ENCODE data around the gene SYCE3.

Gene SYCE3

DNA sequence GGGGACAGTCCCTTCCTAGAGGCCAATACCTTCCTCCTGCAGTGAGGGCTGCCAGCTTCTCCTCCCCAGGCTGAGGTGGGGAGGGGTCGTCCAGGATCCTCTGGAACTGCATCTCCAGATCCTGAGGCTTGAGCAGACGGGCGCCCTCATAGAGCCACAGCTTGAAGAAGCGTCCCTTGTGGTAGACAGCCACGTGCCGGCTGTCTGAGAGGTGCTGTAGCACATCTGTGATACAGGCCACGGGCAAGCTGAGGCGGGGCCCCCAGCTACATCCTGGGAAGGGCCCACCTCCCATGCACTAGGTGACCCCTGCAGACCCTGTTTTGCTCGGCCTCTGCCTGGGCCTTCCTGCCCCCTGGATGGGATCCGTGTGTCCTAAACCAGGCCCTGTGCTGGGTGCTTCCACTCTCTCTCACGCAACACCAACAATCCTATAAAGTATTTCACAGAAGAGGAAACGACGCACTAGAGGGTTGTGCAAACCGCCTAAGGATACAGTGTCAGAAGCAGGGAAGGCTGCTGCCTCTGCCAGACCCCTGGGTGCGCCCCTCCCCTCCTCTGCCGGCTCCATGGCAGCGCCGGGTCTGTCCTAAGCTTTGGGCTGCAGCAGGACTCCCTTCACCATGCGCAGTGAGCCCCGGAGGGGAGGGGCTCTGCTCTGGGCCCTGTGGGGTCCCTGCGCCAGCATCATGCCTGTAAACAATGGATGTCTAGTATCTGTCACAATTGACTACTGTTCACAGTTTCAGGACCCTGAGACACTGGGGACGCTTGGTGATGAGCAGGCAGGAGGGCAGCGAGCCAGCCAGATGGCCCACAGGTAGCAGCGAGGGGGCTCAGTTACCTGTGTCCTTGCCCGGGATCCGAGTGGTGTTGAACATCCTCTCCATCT lies 11.0 kb upstream of the SYCE3 start:
- H3K27ac ChIP-seq: no peak overlapping the region
- TF ChIP-seq, protein P1, sequence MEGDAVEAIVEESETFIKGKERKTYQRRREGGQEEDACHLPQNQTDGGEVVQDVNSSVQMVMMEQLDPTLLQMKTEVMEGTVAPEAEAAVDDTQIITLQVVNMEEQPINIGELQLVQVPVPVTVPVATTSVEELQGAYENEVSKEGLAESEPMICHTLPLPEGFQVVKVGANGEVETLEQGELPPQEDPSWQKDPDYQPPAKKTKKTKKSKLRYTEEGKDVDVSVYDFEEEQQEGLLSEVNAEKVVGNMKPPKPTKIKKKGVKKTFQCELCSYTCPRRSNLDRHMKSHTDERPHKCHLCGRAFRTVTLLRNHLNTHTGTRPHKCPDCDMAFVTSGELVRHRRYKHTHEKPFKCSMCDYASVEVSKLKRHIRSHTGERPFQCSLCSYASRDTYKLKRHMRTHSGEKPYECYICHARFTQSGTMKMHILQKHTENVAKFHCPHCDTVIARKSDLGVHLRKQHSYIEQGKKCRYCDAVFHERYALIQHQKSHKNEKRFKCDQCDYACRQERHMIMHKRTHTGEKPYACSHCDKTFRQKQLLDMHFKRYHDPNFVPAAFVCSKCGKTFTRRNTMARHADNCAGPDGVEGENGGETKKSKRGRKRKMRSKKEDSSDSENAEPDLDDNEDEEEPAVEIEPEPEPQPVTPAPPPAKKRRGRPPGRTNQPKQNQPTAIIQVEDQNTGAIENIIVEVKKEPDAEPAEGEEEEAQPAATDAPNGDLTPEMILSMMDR (IDR thresholded peaks at IDR 0.05): no peak
- no peak for TF ChIP-seq ZFX (IDR thresholded peaks at IDR 0.05; ENCODE audit: borderline replicate concordance)

DNA sequence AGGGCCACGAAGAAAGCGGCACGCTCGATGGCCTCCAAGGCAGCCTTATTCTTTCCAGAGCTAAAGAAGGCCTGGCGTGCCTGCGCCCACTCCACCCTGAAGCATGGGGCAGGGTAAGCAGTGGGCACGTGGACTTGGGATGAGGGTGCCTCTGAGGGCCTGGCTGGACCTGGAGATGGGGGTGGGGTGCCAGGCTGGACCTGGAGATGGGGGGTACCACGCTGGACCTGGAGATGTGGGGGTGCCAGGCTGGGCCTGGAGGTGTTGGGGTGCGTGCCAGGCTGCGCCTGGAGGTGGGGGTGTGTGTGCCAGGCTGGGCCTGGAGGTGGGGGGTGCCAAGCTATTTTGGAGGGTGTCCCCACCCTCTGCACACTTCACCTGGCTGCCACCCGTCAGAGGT lies 10.2 kb upstream of the SYCE3 start:
- no peak for TF ChIP-seq ZFX (IDR thresholded peaks at IDR 0.05; ENCODE audit: borderline replicate concordance)
- no peak overlapping the region for H3K27ac ChIP-seq

DNA sequence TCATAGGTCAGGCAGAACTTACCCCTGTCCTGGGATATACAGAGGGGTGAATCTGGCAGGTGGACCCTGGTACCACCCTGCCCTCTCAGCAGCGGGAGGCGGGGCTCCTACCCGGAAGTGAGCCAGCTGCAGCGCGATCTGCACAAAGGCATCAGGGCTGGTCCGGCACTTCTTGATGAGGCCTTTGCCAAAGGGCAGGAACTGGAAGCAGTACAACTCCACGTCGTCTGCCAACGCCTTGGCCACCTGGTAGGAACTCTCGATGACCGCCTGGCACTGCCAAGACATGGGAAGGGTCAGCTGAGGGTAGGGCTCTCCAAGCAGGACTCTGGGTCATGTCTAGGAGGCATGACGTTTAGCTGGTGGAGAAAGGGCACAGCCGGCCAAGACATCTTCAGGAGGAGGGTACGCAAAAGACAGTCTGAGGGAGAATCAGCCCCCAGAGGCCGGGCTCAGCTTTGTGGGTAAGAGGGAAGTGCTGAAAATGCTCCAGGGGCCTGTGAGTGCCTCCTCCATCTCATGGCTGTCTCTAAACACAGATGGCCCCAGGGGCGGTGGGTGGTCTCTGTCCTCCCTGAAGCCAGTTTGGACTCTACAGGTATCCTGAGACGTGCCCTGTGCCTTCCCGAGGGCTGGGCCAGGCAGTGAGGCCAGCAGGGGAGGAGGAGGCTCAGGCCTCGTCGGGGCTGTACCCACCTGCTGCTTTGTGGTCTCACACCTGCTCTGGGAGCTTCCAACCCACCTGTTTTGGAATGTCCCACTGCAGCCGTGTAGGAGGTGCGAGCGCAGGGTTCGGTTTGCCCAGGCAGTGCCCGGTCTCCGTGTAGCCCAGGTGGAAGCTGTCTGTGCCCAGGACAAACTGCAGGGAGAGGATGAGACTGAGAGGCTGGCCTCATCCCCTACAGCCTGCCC lies 8.8 kb upstream of the SYCE3 start:
- no peak for TF ChIP-seq ZFX (IDR thresholded peaks at IDR 0.05; ENCODE audit: borderline replicate concordance)
- TF ChIP-seq, protein P1 (IDR thresholded peaks at IDR 0.05): no peak
- no peak overlapping the region for H3K27ac ChIP-seq

DNA sequence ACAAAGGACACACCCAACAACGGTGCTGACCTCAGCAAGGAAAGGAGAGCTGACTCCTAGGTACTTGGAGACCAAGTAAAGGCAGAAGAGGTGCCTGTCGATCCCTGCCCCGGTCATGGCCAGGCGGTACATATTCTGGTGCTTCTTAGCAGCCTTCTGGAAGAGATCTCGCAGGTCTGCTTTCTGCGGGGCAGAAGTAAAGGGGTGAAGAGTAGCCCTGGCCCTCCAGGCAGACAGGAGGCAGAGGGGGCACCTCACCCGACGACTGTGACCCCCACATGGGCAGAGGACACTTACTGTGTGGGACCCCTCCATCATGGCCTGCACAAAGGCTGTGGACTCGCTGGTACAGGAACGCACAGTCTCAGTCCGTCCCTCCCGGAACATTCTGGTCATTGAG lies 8.1 kb upstream of the SYCE3 start:
- H3K27ac ChIP-seq: no peak overlapping the region
- no peak for TF ChIP-seq ZFX (IDR thresholded peaks at IDR 0.05; ENCODE audit: borderline replicate concordance)
- TF ChIP-seq, protein P1 (IDR thresholded peaks at IDR 0.05): no peak

DNA sequence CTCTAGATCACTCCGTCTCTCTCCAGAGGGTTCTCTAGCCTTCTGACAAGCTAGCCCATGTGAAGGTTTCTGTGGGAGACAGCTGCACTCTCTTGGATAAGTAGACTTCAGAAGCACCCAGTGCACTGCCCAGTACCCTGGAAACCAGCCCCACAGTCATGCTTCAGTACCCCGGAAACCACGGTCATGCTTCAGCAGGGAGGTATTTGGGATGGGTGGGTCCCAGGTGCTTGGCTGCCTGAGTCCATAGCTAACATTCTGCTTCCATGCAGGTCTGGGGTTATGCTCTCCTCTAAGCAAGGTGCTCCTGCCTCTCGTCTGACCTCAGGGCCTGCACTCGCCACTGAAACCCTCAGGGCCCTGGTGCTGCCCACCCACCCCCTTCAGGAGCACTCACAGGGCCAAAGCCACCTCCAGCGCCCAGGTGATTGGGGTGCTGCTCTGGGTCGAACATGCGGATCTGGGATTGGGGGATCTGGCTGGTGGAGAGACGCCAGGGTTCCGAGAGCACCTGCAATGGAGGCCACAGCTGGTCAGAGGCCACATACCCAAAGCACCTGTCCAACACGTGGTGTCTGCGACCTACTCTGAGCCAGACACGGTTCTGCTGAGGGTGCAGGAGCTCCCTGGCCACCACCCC lies 7.3 kb upstream of the SYCE3 start:
- TF ChIP-seq, protein P1 (IDR thresholded peaks at IDR 0.05): no peak
- H3K27ac ChIP-seq: peak overlapping the region; percentile 72

DNA sequence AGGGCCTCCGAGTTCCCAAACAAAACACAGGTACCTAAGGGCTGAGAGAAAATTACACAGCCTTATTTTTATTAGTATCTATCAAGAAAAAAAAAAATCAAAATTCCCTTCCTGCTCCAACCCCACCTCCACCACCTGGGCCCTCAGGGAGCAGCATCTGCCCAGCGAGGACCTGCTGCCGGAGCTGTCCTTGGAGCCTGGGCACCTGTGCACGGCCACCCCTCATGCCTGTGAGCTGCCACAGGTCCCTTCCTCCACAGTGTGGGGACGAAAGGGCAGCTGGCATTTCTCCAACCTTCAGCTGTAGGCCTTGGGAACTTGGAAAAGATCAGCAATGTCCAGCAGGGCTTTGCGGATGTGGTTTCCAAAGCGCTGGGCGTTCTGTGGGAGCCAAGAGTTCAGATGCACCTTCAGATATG lies 6.3 kb upstream of the SYCE3 start:
- TF ChIP-seq, protein P1 (IDR thresholded peaks at IDR 0.05): no peak
- no peak for TF ChIP-seq ZFX (IDR thresholded peaks at IDR 0.05; ENCODE audit: borderline replicate concordance)
- H3K27ac ChIP-seq: peak overlapping the region; percentile 72

DNA sequence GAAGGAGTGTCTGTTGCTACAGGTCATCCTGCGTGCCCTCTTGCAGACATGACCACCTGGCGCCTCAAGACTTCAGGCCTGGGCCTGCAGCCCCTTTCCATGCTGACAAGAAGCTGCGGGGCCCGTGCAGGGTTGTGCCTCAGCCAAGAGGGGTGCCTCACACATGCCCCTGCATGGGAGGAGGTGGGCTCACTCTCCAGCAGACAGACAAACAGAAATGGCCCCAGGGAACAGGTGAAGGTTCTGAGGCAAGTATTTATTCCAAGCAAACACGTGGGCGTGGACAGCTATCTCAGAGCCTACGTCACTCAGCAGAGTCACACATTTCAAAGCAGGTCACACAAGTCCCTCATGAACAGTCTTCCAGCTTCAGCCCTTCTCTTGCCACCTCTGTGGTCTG lies 5.9 kb upstream of the SYCE3 start:
- peak overlapping the region; percentile 72 for H3K27ac ChIP-seq
- TF ChIP-seq ZFX (IDR thresholded peaks at IDR 0.05; ENCODE audit: borderline replicate concordance): no peak
- TF ChIP-seq, protein P1 (IDR thresholded peaks at IDR 0.05): no peak
